Fibroblast of skin of scalp (primary cell): ENCODE results near the gene SIGLEC11.
"Not testable (repeated sequence)": the region's sequence is repeated elsewhere in the genome, so short reads cannot be mapped to it uniquely, and the experiment has no call there.

Experiments used
- DNase-seq: peaks from one replicate; pipeline ENCODE4 v3.0.0-alpha.2; 2013

The SIGLEC11 gene

DNA sequence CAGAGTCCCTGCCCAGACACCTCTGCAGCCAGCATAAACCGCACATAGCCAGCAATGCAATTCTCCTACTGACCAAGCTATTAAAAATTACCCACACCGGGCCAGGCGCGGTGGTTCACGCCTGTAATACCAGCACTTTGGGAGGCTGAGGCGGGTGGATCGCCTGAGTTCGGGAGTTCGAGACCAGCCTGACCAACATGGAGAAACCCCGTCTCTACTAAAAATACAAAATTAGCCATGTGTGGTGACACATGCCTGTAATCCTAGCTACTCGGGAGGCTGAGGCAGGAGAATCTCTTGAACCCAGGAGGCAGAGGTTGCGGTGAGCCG, 36.1 kb downstream of the SIGLEC11 start:
- DNase-seq, result not testable (repeated sequence)

DNA sequence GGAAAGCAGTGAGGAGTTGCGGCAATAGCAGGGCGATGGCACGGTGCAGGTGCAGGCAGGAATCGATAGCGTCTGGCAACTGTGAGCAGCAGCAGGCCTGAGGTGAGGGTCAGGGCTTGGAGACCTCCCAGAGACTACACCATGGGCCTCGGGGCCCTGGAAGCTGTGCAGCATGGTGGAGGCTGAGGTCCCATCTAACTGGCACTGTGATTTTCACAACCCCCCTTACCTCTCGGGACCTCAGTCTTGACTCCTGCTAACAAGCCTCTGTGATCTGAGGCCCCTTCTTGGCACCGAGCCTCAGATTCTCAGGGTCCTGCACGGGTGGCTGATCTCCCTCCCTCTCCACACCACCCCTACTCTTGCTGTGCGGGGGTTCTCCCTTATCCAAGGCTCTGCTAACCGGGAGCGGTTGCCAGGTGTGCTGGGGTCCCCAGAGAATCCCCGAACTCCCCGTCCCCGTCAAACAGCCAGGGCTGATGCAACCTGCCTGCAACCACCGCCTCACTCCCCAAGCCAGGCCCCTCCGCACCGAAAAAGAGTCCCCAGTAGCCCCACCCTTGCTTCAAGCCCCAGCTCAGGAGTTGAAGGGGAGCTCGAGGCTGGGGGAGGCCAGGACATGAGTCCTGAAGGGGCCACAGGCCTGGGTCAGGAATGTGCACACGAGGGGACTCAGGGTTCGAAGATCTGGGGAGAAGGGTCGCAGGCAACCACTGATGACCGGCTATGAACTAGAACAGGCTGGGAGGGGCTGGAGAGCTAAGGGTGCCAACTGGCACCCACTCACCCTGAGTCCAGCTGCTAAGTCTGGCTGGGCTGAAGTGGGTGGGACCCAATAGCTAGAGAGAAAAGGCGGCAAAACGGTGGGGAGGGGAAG, 36.7 kb downstream of the SIGLEC11 start:
- DNase-seq, result peak; percentile 37

DNA sequence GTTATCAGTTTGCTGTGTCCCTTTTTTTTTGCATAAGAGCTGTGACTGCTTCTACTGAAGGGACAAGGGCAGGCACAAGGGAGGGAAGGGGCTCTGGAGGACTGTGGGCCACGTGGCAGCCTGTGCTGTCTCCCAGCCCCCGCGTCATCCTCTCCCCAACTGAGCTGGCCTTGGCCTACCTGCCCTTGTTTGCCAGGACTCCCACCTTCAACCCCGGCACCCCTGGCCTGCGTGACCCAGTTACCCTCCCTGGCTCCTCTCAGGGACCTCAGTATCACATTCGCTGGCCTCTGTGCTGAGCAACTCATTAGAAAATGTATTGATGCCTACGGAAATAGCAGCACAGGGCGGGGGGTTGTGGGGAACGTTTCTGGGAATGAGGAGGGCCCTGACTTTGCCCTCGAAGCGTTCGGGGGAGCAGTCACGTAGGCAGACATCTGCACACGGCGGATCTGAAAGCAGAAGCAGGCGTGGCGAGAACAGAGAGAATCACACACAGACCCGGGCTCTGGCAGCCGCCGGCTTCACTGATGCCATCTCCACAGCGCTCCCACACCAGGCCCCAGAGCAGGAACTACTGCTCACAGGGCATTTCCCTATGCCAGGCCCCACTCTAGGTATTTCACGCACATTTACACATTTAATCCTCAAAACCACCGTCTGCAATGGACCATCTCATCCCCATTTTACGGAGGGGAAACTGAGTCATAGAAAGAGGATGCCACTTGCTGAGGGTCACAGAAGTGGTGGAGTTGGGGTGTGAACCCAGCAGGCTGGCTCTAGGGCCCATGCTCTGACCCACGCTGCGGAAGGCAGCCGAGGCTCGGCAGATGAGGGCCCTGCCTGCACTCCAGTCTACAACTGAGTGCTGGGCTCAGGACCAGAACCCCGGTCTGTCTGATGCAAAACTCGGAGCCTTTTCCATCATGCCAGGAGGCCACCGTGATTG, 37.6 kb downstream of the SIGLEC11 start:
- DNase-seq, result no peak

DNA sequence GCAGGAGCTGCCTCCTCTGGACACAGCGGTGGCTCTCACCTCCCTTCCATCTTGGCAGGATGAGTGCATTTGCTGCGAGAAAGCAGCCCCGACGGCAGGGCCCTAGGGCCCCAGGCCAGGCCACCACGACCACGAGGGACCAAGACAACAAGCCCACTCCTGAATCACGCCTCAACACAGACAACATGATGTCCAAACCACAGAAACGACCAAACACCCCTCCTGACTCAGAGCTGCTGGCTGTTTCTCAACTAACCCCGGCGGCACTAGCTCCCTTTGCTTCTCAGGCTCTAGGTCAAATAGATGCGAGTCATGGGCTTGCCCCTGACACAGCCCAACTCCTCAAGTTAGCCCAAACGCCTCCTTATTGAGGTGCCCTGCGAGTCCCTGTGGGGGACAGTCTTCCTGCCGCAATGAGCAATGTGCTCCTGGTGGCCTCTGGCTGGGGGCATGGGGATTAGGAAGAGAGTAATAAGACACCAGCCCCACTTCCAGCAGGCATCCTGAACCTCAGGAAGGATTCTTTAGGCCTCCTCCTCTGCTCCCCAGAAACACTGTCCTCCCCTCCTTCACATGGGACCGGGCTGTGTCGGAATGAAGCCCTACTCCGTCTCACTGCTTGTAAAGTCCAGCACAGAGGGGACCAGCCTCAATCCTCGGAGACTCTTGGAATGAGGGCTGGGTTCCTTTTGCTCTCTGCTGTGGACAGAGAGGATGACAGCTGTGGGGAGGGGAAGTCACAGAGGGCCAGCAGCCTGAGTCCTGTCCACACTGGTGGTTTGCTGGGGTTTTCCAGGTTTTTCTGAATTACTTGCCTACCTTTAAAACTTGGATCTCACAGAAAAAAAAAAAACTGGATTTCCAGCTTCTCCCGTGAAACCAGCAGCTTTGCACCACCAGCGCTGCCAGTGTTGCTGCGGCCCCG, 38.8 kb downstream of the SIGLEC11 start:
- peak; percentile 61 for DNase-seq

DNA sequence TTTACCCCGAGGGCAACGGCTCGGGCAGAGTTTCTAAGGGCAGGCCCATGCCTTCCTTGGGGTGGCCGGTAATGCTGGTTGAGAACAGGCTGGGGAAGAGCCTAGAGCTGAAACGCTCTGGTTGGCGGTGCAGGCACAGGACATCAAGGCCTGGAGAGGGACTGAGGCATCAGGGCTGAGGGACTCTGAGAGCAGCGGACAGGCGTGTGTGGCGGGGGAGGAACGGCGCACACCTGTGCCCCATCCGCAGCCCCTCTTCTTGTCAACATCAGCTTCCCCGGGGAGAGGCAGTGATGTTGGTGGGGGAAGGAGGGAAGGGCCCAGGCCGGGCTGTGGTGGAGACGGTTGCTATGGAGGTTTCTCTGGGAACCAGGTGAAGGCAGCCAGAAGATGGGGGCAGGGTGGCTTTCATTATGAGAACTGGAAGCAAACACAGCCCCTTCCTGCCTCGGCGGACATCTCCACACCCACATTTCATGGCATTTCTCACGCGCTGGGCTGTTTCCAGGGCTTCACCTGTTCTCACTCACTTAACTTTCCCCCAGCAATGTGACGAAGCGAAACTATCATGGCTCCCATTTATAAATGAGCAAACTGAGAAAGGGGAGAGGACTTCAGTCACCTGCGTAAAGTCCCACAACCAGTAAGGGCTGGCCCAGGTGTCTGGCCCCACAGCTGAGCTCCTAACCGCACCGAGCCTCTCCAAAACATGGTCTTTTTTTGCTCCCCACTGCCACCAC, 40.2 kb downstream of the SIGLEC11 start:
- no peak for DNase-seq

DNA sequence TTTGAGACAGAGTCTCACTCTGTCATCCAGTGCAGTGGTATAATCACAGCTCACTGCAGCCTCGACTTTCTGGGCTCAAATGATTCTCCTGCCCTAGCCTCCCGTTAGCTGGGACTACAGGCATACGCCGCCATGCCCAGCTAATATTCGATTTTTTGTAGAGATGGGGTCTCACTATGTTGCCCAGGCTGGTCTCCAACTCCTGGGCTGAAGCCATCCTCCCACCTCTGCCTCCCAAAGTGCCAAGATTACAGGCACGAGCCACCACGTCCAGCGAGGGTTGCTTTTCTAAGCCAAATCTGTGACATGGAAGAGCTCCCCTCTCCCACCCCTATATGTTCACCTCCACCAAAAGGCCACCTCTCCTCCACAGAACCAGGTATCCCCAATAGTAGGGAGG, 42.9 kb downstream of the SIGLEC11 start:
- no peak for DNase-seq

DNA sequence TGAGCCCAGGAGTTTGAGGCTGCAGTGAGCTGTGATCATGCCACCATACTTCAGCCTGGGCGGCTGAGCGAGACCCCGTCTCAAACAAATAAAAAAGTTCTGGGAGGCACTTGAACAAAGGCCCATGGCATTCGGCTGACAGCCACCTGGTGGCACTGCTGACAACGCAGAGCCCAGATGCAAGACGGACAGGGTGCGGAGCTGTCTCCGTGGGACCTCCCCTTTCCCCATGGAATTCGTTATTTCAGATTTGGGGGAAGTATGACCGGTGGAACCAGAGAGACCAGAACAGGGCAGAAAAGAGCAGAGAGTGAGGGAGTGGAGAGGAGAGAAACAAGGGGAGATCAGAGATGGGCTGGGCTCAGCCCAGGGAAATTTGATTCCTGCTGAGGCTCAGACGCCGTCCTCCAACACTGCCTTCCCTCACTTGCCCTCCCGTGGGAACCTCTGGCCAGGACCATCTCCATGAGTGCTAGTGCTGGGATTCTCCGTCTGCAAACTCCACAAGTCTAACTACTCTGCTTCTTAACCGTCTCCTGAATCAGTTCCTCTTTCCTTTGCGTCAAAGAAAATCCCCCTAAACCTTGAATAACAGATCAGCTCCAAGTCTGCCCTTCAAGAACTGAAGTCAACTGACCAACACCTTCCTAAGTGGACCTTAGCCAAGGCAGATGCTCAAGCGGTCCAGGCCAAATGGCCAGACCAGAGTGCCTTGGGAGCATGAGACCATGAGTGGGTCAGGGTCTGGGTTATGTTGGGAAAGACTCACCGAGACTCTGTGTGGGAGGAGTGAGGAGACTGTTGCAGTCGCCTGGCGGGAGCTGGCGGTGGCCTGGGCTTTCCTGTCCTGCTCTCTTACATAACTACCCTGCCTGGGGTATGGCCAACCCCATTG, 43.9 kb downstream of the SIGLEC11 start:
- no peak for DNase-seq

DNA sequence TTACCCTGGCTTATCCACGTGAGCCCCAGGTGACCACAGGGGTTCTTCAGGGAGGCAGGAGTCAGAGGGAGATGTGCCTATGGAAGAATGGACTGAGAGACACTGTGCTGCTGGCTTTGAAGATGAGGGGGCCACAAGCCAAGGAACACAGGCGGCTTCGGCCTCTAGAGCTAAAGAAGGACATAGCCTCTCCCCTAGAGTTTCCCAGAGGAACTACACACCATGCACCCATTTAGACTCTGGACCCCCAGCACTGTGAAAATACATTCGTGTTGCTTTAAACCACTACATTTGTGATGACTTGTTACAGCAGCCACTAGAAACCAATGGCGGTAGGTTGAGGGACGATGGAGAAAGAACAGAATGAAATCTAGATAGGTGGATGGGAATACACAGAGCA, 45.7 kb downstream of the SIGLEC11 start:
- no peak for DNase-seq

DNA sequence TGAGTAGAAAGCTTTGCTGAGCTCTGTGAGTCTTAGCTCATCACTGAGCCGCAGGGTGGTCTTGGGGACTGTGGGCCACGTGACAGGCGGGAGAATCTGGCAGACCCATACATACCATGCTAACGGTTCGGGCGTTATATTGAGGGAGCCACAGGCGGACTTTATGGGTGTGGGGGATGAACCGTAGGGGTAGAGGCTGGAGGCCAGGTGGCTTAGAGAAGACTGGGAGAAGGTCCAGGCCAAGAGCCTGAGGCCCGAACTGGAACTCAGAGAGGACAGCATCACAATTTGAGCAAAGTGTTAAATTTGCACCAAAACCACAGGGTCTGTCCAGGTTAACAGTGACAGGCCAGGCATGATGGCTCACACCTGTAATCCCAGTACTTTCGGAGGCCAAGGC, 47.3 kb downstream of the SIGLEC11 start:
- DNase-seq, result no peak

DNA sequence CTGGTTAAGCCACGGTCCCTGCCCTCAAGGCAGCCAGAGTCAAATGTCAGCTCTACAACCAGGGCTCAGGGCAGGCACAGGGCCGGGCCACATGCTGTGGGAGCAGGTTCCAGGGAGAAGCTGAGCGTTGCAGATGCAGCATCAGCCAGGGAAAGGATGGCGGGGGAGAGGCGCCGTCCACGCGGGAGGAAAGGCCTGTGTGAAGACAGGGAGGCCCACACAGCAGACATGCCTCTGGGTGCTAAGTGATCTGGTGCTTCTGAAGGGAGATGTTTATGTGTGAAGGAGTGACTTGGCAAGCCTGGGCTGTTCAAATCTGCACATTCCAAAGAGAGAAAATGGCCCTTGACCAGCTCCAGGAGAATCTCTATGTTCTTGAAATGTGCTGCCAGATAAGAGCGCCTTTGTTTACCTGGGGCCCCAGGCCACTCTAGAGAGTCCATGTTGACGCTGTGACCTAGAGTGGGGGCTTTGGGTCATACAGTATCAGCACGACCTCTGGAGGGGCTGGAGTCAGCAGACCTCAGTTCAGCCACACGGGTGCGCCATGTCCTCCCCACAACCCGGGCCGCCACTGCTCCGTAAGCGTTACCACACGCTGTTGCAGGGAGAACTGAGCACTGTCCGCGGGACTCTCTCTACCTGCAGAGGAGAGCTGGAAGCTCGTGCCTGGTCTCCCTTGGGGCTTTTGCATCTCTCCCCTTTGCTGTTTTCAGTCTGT, 47.8 kb downstream of the SIGLEC11 start:
- DNase-seq, result no peak

DNA sequence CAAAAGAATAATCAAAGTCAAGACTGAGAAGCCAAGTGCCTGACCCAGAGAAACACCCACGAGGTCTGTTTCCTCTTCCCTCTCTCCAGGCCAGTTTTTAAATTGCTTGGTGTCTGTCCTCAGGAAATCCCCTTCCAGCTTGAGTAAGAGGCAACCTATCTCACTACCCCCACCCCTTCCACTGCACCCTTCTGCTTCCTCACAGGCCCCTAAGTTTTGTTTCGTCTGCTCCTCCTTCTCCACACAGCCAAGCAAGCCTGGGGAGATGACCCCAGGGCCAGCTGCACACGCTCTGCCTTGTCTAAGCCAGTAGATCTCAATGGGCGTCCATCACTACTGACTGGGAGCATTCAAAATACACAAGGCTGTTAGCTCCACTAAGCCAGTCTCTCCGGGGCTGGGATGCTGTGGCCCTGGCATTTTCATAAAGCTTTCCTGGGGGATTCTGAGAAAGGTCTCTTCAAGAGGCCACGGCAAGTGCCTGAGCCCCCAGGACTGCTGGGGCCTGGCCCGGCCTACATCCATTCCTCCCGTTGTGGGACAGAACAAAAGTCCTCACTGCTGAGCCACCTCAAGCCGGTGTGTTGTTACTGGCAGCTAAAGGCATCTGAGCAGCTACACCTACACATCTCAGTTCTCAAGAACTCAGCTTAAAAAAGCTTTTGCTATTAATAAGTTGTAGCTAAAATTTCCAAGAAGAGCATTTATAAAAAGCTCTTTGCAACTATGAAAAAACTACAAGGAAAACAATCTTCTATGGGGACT, 49.4 kb downstream of the SIGLEC11 start:
- DNase-seq, result no peak

DNA sequence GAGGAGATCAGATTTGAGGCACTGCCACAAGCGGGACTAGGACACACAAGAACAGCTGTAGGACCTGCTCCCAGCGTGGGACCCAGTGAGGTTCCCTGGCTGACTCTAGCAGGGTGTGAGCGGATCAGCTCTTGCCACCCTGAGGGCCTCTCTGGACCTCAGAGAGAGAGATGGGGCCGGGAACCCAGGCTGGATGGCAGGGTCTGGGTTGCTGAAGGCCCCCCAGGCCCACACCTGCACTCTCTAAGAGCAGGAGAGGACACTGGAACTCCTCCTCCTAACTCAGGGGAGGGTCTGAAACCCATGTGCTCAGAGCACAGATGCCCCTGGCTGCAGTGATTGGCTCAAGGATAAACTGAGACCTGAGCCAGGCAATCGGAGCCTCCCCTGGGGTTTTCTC, 50.8 kb downstream of the SIGLEC11 start:
- no peak for DNase-seq

DNA sequence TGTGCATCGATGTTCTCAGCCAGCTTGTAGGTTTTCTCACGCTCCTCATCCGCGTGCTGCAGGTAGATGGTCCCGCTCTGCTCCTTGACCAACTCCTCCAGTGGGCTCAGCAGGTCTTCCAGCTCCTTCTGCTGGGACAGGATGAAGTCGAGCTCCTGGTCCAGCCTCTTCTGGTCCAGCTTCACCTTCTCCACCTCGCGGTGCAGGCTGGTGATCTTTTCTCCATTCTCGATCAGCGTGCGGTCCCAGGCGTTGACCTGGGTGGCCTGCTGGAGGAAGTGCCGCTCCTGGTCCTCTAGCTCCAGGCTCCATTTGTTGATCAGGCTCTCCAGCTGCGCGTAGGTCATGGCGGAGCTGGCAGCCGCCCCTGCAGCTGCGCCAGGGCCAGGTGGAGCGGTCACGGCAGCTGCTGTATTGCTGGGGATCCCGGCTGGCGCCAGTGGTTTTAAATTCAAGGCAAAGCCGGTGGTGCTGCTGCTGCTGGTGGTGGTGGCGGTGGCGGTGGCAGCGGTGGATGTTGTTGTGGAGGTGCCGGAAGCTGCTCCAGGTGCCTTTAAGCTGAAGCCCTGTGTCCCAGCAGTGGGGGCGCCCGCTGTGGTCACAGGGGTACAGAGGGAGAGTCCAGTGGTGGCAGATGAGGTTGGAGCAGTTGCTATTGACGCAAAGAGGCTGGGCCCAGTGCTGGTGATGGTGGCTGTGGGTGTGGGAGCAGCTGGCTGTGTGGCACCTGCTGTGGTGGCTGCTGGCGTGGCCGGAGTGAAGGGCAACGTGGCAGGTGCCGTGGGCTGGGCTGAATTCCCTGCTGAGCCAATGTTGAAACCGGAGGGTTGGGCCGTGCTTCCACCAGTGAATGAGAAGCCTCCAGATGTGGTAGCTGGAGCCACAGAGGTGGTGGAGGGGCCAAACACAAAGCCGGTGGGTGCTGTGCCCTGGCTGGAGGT, 52.2 kb downstream of the SIGLEC11 start:
- no peak for DNase-seq

DNA sequence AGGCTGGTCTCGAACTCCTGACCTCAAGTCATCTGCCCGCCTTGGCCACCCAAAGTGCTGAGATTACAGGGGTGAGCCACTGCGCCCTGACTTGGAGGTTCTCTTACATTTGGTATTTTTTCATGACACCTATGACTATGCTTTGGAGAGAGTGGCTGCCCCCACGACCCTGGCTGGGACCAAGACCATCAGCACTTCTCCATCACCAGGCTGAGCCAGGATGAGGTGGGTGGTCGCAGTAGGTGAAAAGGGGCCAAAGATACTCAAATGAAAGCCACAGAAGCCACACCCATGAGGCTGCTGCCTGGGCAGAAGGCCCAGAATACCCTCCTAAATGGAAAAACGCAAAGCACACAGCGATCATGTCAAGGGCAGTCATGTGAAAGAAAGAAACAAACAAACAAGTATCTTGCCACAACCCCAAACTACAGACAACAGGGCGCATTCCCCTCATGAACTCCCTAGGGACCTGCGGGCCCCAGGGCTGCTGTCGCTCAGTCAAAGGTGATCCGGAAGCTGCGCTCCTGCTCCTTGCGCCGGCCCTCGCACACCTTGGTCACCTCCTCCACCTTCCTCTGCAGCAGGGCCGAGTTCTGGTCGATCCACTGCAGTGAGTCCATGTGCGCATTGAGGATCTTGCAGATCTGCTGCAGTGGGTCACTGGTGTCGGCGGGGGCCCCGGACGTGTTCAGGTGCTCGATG, 53.1 kb downstream of the SIGLEC11 start:
- DNase-seq, result no peak

DNA sequence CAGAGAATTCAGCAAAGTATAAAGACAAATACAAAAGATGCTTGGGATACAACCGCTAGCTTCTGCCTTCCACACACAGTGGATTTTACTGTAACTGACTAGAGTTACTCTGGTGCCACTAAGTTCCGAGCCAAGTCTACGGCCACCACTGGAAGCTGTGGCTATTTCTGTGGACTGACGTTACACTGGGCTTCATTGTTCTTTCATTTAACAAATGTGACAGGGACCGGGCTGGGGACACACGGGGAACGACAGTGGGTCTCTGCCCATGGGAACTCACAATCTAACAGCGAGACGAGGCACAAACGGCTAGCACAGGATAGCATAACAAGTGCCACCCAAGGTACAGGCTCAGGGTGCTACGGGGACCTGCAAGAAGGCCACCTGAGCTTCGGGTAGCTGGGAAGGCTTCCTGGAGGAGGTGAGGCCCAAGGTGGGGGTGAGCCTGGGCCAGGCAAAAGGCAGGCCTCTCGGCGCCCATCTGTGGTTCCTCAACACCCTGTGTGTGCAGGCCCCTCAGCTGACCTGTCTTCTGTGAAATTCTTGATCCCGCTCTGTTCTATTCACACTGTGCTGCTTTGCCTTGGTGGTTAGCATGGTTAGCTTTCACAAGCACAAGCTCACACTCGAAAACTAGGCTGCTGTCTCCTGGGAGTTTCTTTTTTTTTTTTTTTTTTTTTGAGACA, 54.0 kb downstream of the SIGLEC11 start:
- no peak for DNase-seq

DNA sequence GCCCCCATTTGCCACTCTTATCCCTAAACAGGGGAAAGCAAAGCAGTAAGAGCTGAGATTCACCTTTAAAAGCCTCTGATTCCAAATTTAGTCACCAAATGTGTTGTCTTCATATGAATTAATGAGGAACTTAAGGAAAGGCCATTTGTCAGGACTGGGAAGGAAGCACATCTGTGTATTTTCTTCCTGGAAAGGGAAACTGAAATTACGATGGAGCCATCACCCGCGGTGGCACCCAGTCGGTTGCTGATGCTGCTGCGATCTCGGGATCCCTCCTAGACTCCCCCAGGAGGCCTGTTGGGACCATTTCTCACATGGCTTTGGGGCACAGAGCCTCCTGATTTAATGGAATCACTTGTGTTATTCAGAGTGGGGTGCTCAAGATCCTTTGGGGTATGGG, 56.8 kb downstream of the SIGLEC11 start:
- no peak for DNase-seq
